ENCODE results near the gene KCNH3. TPM values are rescaled to one million over a fixed set of nuclear protein-coding genes. Genes with fewer than 3 reads are reported as not detected.

KCNH3 gene
- total and polyA plus RNA-seq, 4 donors = 0.07 to 0.24 (median 0.19) TPM; not detected in 1

DNA sequence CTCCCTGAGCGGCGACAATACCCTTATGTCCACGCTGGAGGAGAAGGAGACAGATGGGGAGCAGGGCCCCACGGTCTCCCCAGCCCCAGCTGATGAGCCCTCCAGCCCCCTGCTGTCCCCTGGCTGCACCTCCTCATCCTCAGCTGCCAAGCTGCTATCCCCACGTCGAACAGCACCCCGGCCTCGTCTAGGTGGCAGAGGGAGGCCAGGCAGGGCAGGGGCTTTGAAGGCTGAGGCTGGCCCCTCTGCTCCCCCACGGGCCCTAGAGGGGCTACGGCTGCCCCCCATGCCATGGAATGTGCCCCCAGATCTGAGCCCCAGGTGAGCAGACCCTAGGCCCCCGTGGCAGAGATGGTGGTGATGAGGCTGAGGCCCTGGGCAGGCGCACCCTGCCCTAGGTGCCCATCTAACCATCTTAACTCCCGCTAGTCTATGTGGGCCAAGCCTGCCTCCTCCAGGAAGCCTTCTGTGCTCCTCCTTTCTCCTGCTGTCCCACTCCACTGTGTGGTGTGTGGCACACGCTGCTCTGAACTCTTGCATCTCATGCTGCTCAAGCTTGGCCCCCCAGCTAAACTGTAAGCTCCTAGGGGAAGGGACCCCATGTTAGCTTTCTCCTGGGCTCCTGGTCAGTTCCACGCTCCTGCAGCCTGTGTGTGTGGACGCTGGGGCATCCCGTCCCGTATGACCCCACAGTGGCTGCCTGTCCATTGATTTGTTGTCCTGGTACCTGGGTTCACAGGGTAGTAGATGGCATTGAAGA is 17.0 kb downstream of the KCNH3 start:
- Histone ChIP-seq H3K9me3 (ENCODE audit: control insufficient read depth in 4 of 4, low read length in 3 of 4) (no peaks in the 10 kb centered on the region), H3K27ac (ENCODE audit: low read depth in 1 of 2, low read length in 2 of 2) (no peak overlapping the region), H3K36me3 (ENCODE audit: control insufficient read depth in 4 of 4, insufficient read depth in 3 of 4, low read depth in 1 of 4, low read length in 3 of 4) (peaks cover 13 to 31% (median 22%) of the 10 kb centered on the region in 4 donors), H3K4me1 (ENCODE audit: control insufficient read depth in 4 of 4, insufficient read depth in 4 of 4, low read length in 3 of 4) (peaks cover 4 to 40% (median 24%) of the 10 kb centered on the region in 4 donors), H3K4me3 (ENCODE audit: low read depth in 1 of 3, low read length in 3 of 3) (no peak overlapping the region), H3K9ac (ENCODE audit: low read depth in 1 of 2, low read length in 2 of 2) (no peak overlapping the region), H3K27me3 (ENCODE audit: control insufficient read depth in 4 of 4, insufficient read depth in 4 of 4, low read length in 3 of 4) (no peaks in the 10 kb centered on the region)
- DNase-seq (ENCODE audit: low spot score) = no peak
- TF ChIP-seq NR2F2 (IDR thresholded peaks at IDR 0.05) (no peak), FOXA1 (IDR thresholded peaks at IDR 0.05) (no peak), EGR1 (IDR thresholded peaks at IDR 0.05; ENCODE audit: low read depth in 2 of 2) (no peak), TAF1 (conservative IDR thresholded peaks at IDR 0.05) (no peak), YY1 (IDR thresholded peaks at IDR 0.05) (no peak), FOXA2 (IDR thresholded peaks at IDR 0.05) (no peak), RAD21 (IDR thresholded peaks at IDR 0.05) (no peak), JUND (IDR thresholded peaks at IDR 0.05) (no peak), SP1 (IDR thresholded peaks at IDR 0.05) (no peak), HNF4A (conservative IDR thresholded peaks at IDR 0.05) (no peak), HNF4G (IDR thresholded peaks at IDR 0.05) (no peak), RXRA (IDR thresholded peaks at IDR 0.05) (no peak), GABPA (IDR thresholded peaks at IDR 0.05 in 1 of 2, conservative IDR thresholded peaks at IDR 0.05 in 1 of 2) (no peak)
- TF ChIP-seq, protein P1, sequence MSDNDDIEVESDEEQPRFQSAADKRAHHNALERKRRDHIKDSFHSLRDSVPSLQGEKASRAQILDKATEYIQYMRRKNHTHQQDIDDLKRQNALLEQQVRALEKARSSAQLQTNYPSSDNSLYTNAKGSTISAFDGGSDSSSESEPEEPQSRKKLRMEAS (IDR thresholded peaks at IDR 0.05) = no peak
- TF ChIP-seq, protein P2, sequence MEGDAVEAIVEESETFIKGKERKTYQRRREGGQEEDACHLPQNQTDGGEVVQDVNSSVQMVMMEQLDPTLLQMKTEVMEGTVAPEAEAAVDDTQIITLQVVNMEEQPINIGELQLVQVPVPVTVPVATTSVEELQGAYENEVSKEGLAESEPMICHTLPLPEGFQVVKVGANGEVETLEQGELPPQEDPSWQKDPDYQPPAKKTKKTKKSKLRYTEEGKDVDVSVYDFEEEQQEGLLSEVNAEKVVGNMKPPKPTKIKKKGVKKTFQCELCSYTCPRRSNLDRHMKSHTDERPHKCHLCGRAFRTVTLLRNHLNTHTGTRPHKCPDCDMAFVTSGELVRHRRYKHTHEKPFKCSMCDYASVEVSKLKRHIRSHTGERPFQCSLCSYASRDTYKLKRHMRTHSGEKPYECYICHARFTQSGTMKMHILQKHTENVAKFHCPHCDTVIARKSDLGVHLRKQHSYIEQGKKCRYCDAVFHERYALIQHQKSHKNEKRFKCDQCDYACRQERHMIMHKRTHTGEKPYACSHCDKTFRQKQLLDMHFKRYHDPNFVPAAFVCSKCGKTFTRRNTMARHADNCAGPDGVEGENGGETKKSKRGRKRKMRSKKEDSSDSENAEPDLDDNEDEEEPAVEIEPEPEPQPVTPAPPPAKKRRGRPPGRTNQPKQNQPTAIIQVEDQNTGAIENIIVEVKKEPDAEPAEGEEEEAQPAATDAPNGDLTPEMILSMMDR (IDR thresholded peaks at IDR 0.05; ENCODE audit: low read depth, low read length, missing input control) = no peak
- TF ChIP-seq, protein P3, sequence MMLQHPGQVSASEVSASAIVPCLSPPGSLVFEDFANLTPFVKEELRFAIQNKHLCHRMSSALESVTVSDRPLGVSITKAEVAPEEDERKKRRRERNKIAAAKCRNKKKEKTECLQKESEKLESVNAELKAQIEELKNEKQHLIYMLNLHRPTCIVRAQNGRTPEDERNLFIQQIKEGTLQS (IDR thresholded peaks at IDR 0.05) = no peak
- TF ChIP-seq, protein P4, sequence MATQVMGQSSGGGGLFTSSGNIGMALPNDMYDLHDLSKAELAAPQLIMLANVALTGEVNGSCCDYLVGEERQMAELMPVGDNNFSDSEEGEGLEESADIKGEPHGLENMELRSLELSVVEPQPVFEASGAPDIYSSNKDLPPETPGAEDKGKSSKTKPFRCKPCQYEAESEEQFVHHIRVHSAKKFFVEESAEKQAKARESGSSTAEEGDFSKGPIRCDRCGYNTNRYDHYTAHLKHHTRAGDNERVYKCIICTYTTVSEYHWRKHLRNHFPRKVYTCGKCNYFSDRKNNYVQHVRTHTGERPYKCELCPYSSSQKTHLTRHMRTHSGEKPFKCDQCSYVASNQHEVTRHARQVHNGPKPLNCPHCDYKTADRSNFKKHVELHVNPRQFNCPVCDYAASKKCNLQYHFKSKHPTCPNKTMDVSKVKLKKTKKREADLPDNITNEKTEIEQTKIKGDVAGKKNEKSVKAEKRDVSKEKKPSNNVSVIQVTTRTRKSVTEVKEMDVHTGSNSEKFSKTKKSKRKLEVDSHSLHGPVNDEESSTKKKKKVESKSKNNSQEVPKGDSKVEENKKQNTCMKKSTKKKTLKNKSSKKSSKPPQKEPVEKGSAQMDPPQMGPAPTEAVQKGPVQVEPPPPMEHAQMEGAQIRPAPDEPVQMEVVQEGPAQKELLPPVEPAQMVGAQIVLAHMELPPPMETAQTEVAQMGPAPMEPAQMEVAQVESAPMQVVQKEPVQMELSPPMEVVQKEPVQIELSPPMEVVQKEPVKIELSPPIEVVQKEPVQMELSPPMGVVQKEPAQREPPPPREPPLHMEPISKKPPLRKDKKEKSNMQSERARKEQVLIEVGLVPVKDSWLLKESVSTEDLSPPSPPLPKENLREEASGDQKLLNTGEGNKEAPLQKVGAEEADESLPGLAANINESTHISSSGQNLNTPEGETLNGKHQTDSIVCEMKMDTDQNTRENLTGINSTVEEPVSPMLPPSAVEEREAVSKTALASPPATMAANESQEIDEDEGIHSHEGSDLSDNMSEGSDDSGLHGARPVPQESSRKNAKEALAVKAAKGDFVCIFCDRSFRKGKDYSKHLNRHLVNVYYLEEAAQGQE (IDR thresholded peaks at IDR 0.05) = no peak
- TF ChIP-seq, protein P5, sequence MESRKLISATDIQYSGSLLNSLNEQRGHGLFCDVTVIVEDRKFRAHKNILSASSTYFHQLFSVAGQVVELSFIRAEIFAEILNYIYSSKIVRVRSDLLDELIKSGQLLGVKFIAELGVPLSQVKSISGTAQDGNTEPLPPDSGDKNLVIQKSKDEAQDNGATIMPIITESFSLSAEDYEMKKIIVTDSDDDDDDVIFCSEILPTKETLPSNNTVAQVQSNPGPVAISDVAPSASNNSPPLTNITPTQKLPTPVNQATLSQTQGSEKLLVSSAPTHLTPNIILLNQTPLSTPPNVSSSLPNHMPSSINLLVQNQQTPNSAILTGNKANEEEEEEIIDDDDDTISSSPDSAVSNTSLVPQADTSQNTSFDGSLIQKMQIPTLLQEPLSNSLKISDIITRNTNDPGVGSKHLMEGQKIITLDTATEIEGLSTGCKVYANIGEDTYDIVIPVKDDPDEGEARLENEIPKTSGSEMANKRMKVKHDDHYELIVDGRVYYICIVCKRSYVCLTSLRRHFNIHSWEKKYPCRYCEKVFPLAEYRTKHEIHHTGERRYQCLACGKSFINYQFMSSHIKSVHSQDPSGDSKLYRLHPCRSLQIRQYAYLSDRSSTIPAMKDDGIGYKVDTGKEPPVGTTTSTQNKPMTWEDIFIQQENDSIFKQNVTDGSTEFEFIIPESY (IDR thresholded peaks at IDR 0.05) = no peak
- WGBS = 88% methylated on average over 18 of the region's 18 CpGs
